Fibroblast of upper back skin (primary cell): ENCODE measurements around the gene PLXDC1.
A peak's percentile ranks its signal among the peaks of the same experiment; 100 is the strongest.

ENCODE experiments used
- DNase-seq: peaks from one replicate; pipeline ENCODE4 v3.0.0-alpha.2; 2013

Gene PLXDC1

DNA sequence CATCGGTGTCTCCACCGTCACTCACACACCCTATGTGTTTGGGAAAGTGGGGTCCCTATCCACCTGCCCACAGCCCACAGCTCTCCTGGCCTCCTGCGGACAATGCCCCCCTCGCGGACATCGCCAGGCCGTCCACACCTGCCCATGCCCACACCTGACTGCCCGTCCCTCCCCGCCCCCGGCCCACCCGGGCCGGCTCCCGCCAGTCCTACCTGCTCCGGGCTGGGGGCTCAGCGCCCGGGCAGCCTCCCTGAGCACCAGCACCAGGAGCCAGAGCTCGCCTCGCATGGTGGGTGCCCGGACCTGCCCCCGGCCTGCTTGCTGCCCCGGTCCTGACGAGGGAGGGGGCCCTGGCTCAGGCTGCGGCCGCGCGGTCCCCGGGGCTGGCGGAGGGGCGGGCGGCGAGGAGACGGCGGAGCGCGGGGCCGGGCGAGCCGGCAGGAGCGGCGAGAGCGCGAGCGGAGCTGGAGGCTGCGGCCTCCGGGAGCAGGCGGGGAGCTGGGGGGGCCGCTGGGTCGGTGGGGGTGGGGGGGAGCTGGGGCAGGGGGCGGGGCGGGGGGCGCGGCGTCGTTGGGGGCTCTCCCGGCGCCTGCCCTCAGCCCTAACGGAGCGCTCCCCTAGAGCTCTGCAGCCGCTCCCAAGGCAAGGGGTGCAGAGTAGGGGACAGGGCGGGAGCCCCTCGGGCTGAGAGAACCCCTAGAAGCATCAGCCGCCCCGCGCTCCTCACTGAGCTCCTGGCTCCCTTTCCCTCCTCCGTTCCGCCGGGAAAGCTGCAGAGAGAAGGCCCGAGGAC lies at the start of gene PLXDC1:
TSS of gene PLXDC1 (minus strand) at position 488 of the 793 bp plus-strand sequence. CDS start at position 288, 200 bp downstream.
- DNase-seq: no peak

DNA sequence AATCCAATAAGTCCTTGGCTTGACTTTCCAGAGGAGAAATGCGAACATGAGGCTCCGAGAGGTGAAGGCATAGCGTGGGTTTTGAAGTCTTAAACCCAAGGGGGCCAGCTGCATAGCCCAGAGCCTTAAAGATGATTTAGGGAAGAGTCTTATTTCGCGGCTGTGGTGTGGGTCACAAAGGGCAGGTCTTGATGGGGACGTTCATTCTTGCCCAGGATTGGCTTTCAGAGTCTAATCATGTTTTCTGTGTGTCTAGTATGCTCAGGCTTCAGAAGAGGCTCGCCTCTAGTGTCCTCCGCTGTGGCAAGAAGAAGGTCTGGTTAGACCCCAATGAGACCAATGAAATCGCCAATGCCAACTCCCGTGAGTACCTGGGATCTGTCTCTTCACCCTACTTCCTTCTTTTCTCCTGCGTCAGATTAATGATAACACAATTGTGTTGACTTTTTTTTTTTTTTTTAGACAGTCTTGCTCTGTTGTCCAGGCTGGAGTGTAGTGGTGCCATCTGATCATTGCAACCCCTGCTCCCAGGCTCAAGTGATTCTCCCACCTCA lies 49.6 kb upstream of the PLXDC1 start:
- DNase-seq: no peak

DNA sequence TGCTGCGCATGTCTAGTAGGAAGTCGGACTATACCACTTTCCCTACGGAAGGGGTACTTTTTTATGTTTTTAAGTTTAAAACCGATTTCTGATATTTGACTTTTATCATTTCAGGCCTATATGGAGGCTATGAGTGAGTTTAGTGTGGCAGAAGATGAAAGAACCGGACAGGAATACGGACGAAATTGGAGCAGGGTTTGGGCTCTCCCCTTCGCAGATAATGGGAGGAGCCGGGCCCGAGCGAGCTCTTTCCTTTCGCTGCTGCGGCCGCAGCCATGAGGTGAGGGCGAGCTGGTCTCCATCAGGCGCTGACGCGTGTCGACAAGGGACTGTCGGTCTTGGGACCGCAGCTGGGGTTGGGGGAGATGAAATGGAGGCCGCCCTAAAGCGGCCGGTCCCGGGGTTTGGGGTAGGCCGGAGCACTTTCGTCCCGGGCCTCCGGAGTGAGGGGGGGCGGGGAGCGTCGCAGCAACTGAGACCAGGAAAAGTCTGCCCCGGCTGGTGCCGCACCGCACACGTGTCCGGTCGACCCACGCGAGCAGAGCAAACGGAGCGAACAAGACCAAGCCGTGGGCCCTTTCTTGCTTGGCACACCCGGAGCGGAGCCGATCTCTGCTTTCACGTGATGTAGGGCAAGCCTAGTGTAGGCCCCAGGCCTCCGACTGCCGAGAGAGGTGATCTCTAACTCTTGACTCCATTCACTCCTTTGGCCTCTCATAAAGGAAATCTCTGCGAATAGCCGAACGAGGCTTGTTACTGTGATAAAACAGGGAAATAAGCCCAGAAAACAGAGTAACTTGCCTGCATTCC lies 48.8 kb upstream of the PLXDC1 start, which contains the start of gene RPL19:
TSS of gene RPL19 (plus strand) at position 214 of the 810 bp plus-strand sequence. CDS start at position 276, 62 bp downstream.
- no peak for DNase-seq

DNA sequence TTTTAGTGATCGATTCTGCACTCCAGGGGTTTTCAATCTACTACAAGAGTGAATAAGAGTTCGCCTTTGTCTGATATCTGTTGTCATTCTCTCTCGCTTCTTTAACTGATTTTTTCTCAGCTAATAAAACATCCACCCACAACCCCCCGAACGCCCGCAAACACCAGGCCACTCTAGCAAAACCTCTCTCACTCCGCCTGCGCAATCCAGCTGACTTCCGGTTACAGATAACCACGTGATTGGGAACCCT lies 48.3 kb upstream of the PLXDC1 start:
- DNase-seq: peak; percentile 94

DNA sequence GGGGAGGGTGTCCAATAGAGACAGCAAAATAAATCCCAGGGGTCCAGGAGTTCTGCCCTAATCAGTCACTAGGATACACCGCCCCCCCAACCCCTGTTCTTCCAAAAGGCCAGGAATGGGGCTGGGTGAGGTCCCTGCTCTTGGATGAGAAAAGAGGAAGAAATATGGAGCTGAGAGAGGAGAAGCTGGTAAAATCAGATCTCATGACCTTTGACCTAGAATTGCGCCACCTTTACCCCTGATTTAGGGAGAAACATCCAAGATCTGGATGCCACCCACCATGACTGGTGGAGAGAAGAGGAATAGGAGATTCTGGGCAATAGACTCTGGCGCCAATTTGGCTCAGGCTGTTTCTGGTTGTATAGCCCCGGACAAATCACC lies 46.7 kb upstream of the PLXDC1 start:
- no peak for DNase-seq

DNA sequence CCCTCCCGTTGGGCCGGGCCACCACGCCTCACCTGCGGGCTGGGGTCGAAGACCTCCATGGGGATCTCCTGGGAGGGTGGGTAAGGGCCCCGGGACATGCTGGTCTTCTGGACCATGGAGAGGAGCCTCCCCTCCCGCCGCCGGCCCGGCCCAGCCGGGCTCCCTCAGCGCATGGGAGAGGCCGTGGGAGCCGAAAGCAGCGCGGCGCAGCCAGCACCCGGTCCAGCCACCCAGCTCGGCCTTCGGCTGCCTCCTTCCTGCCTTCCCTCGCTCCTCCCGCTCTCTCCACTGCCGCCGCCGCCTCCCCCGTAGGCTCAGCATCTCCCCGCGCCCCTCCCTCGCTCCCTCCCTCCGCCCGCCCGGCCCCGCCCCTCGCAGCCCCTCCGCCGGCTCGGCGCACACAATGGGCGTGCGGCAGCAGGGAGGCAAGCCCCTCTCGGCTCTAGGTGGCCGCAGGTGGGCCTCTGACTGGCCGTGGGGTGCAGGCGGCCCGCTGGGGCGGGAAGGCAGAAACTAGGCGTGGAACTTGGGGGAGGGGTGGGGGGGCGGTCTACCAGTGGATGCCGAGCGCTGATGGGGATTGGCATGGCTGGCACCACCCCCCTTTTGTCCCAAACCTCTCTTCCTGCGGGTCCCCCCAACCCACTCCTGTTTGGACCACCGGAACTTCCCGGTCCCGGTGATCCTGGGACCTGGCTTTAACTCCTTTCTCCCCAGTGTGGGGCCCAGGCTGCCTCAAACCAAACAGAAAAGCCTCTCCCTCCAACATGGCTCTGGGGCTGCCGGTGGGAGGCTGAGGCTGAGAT lies 46.1 kb upstream of the PLXDC1 start, which contains the start of gene CACNB1:
TSS of gene CACNB1 (minus strand) at position 290 of the 806 bp plus-strand sequence. CDS start at position 116, 174 bp downstream.
- peak; percentile 75 for DNase-seq

DNA sequence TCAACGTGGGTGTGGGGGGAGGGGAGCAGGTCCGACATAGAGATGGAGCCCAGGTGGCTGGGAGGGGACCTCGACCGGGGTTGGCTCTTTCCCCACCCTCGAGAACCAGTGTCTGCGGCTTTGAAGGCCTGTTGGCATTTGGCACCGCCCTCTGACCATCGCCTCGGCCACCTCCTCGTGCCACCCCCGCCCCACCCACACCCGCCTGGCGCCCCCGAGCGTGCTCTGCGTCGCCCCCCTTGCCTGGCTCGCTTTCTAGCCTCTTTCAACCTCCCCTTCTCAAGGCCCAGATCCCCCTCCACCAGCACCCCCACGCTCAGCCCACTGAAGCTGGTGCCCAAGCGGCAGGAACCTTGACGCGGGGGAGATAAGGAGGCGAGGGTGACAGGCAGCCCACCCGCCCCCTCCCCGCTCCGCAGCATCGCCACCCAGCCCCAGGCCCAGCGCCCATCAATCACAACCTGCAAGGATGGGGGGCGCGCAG lies 45.4 kb upstream of the PLXDC1 start:
- DNase-seq: no peak

DNA sequence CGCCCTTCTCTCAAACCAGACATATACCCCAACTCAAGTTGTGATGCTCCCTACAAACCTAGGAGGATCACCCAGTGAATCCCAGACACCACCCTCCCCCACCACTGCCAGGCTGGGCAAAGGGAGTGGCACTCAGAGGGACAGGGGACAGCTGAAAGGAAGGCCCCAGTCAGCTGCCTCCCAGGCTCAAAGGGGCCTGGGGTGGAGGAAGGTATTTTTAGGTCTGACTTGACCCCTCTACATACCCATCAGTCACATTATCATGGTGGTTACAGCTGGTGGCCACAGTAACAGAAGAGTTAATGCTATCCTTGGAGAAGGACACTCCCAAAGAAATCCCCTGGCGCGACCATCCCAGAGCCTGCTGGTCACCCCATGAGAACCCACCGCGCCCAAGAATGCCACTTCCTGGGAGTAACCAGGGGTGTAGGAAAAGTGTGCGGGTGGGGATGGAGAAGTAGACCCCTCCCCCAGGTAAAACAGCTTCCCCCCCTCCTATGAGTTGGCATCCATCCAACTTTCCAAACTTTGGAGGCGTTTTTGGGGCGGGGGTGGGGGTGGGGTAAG lies 44.9 kb upstream of the PLXDC1 start:
- no peak for DNase-seq

DNA sequence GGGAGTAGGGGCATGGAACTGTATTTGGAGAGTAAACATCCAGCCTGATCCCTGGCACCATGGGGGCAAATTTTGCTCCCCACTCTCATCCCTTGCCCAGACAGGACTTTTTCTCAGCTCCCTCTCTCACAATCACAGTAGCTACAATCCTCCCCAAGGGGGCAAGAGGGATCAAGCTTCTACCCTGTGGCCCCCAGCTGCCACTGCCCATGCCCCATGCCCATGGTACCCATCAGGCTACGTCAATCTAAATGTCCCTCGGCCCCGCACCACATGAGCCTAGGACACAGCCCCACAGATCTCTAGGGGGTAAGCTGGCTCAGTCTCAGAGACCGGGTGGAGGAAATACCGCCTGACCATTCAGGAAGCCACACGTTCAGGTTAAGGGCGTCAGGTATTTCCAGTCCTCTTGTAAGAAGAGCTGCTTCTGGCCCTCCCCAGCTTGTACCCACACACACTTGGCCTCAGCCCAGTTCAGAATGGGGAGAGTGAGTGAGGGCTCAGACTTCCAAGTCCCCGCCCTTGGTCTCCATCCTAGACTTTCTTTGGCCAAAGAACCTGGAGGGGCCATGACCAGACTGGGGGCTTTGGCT lies 44.2 kb upstream of the PLXDC1 start:
- DNase-seq: no peak

DNA sequence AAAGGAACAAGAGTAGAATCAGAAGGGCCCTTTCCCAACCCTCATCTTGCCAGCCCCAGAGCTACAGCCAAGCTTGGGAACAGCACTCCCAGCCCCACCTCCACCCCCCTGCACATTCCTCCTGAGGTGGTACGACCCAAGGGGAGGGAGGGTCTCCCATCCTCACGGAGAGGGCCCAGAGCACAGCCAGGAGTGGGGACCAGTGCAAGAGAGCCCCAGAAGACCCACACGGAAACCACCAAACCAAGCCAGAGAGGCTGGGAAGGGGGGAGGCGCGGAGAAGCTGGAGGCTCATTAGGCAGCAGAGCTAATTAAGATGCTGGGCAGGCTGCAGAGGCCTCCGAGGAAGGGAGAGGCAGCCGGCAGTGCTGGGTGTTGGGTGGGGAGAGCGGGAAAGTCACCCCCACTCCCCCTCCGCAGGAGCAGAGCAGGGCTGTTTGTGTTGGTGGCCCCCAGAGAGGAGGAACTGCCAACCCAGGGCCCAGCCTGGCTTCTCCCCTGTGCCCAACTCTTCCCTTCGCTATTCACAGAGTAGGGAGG lies 43.6 kb upstream of the PLXDC1 start:
- no peak for DNase-seq

DNA sequence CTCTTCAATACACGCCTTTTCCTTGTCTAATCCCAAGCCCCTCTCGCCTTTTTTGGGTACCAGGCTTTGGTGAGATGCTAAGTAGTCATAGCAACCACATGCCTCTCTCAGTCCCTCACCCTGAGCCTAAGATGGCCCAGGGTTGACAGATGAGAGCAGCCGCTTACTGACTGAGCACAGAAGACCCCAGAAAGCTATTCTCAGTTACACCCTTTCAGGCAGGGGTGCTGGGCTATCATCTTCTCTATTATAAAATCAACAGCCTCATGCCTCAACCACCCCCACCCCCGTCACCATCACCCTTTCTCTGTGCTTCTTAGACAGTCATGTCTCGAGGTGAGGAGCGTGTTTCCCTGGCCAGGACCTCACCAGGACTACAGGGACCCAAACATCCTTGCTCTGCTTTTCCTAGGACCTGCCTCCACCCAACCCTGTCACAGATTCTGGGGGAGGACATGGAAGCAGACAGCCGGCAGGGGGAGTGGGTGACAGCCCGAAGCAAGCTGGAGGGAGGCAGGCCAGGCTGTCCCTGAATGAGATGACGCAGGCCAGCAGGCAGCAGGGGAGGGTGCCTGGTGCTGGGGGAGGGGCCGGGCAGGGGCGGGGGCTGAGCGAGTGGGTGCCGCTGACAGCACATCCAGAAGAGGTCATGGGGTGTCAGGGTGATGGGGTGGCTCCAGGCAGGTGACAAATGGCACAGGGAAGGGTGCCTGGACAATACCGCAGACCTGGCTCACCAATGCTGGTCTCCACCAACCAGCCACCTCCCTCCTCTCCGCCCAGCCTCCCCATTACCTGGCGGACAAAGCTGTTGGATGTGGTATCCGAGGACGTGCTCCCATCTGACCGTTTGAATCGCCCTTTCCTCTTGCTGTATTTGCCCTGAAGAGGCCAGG lies 42.9 kb upstream of the PLXDC1 start:
- peak; percentile 59 for DNase-seq

DNA sequence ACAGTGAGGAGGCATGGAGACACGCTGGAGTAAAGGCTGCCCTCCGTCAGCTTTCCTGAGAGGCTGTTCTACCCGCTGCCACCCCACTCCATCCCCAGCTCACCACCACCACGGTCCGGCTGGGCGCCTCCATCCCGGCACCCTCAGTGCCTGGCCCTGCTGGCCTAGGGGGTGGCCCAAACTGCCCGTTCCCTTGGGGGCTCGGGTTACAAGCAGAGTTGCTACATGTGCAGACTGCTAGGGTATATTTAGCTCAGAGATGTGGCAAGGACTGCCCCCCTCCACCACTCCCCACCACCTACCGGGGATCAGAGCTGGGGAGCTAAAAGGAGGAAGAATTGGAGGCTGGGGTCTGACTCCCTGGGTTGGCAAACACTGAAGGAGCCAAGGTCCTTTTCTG lies 41.9 kb upstream of the PLXDC1 start:
- DNase-seq: no peak

DNA sequence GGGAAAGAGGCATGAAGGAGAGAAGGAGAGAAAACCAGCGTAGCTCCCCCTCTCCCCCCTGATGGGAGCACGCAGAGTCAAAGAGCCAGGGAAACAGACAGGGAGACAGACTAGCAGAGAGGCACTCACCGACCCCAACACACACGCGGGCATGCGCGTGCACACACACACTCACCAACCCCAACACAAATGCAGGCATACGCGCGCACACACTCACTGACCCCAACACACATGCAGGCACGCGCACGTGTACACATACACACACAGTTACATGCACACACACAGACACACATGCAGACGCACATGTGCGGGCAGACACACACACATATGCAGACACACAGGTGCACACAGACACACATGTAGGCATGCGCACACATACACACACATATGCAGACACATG lies 41.5 kb upstream of the PLXDC1 start:
- no peak for DNase-seq

DNA sequence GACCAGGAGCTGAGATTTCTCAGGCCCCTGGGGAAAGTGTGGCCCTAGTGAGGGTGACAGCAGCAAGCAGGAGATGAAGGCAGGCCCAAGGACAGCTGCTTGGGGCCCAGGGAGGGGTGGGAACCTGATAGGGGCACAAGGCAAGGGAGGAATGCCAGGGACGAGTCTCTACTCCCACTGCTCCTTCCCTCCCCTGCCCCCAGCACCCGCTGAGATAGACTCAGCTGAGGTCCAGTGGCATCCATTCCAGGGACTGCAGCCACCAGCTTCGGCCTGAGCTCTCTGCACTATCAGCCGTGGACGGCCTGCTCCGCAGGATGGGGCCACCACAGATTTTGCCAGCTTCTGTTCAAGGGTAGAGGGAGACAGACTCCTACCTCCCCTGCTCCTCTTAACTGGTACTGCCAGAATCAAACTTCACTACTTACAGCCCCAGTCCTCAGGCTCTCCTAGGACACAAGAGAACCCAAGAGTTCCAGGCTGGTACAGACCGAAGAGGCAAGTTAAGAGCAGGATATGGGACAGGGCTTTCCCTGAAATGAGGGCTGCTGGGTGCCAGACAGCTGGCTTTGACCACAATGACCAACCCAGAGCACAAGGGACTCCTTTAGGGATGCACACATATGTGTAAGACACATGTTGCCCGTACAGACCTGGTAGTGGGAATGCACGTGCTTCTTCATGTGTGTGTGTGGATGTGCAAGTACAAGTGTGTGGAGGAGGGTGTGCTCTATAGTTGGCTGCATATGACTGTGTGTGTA lies 40.5 kb upstream of the PLXDC1 start:
- no peak for DNase-seq

DNA sequence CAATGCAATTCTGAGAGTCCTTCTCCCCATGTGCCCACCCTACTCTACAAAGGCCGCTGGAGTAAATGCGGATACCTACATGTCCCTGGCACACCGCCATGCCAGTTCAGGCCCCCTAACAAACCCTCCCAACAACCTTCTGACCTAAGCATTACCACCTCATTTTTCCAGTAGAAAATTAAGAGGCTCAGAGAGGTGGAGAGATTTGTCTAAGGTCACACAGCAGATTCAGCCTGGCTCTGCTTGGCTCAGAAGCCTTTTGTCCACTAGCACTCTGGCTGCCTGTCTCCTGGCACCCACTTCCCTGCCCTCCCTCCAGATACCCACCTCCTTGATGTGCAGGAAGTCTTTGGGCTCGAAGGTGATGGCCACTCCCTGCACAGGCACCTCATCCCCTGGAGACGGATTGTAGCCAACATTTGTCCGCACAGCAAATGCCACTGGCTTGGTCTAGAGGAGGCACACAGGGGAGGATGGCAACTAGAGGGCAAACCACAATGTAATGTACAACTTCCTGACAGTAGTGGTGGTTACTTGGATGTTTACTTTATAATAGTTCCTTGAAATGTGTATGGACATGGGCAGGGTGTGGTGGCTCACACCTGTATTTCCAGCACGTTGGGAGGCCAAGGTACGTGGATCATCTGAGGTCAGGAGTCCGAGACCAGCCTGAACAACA lies 35.9 kb upstream of the PLXDC1 start:
- no peak for DNase-seq

DNA sequence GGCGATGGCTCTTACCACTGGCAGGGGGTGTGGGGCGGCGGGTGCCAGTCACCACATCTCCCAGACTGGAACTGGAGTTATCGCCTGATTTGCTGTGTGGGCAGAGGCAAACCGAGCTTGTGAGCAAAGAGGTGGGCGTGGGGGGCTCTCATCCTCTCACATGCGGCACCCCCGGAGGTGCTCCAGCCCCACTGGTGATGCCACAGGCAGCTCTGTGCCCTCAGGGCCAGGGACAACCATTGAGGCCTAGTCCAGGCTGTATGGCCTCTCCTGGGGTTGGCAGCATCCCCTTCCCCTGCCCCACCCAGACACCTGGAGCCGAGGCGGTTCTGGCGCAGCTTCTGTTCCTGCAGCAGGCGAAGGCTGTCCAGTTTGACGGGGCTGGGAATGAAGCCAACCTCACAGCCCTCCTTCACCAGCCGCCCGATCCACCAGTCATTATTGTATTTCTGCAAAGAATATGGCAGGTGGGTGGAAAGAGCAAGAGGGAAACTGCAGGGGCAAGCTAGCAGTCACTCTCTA lies 35.1 kb upstream of the PLXDC1 start:
- DNase-seq: no peak

DNA sequence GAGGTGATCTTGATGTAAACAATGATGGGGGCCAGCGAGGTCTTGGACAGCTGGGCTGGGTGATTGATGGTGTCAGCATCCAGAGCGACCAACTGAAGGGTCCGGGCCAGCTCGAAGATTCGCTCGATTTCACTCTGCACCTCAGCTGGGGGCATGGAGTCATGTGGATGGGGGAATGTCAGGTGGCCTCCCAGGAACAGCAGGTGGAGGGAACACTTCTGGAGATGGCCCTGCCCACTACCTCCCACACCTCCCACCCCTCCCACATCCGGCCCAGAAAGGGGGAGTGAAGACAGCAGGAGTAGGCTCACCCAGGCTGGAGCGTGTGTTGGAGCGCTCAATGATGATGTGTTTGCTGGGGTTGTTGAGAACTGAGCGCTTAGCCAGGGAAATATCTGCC lies 32.3 kb upstream of the PLXDC1 start:
- DNase-seq: no peak

DNA sequence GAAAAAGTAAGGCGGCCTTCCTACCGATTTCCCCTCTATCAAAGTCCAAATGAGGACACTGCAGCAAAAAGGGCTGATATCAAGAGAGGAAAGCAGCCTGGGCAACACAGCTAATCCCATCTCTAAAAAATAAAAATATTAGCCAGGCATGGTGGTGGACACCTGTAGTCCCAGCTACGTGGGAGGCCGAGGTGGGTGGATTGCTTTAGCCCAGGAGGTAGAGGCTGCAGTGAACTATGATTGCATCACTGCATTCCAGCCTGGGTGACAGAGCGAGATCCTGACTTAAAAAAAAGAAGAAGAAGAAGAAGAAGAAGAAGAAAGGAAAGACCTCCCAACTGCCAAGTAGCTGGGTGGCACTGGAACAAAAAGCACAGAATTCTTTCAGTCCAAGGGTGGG lies 31.6 kb upstream of the PLXDC1 start:
- DNase-seq: no peak

DNA sequence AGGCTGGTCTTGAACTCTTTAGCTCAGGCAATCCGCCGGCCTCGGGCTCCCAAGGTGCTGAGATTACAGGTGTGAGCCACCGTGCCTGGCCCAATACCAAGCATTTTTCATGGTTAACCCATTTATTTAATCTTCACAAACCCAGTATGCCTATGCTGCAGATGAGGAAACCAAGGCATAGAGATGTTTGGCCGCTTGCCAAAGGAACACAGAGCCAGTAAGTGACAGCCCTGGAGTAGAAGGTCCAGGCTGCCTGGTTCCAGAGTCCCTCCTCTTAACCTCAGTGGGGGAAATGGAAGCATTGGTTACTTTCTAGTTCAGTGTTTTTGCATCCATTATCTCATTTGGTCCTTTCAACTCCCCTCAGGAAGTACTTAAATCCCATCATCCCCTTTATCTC lies 29.9 kb upstream of the PLXDC1 start:
- DNase-seq: no peak
